Measurements from ENCODE around the gene FLNB.

DNA sequence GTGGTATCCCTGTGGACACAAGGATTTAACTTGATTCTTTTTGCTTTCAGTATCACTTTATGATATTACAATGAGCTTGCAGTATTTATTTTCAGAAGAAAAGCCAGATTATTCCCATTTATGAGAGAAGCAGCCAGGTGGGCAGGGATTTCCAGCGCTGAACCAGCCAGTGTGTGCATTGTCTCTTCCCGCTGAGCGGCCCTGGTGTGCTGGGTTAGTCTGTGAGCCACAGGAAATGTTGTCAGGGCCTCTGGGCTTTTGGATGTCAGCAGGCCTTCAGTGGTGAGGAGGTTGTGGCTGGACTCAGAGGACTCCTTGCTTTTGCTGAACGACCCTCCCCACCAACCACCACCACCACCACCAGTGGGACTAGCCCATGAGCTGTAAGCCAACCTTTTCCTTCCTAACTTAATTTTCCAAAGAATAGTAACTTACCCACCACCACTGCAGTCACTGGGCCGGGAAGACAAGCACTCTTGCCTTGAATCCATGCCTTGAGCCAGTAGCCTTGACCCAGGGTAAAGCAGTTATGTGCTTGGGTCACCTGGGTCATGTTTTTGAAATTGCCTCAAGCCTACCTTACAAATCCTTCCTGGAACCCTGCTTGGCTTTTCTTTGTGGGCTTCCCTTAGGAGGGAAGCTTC, 33.1 kb downstream of the FLNB start:
- TF ChIP-seq MAX (IDR thresholded peaks at IDR 0.05), result no peak
- TF ChIP-seq SAP30 (IDR thresholded peaks at IDR 0.05; ENCODE audit: insufficient read depth, insufficient replicate concordance, low read length), result no peak
- no peak for TF ChIP-seq KDM5A (IDR thresholded peaks at IDR 0.05; ENCODE audit: low read length)
- TF ChIP-seq SIN3A (conservative IDR thresholded peaks at IDR 0.05 in 1 of 2, IDR thresholded peaks at IDR 0.05 in 1 of 2; ENCODE audit: low read depth in 1 of 2, low read length in 2 of 2), result no peak
- TF ChIP-seq TBP (IDR thresholded peaks at IDR 0.05; ENCODE audit: low read depth, low read length), result no peak
- TF ChIP-seq CTCF (IDR thresholded peaks at IDR 0.05; ENCODE audit: control extremely low read depth in 1 of 3, insufficient read depth in 1 of 3, low read depth in 1 of 3, low read length in 3 of 3), result no peak
- TF ChIP-seq SRF (IDR thresholded peaks at IDR 0.05; ENCODE audit: low read depth, low read length), result no peak
- TF ChIP-seq TAF1 (IDR thresholded peaks at IDR 0.05; ENCODE audit: low read depth, low read length), result no peak
- TF ChIP-seq CEBPB (IDR thresholded peaks at IDR 0.05; ENCODE audit: low read depth, low read length), result no peak
- TF ChIP-seq FOSL1 (IDR thresholded peaks at IDR 0.05; ENCODE audit: insufficient read depth, low read depth, low read length), result no peak
- TF ChIP-seq BACH1 (IDR thresholded peaks at IDR 0.05; ENCODE audit: low read length), result no peak
- no peak for TF ChIP-seq YY1 (IDR thresholded peaks at IDR 0.05; ENCODE audit: low read depth, low read length)
